ENCODE measurements around the gene ITGA5.

Gene ITGA5

GRCh38 chr12:54419088-54419887 is at the start of gene ITGA5:
Gene ITGA5, minus strand, starts transcription at chr12:54419266. Its CDS starts 68 bp downstream, at chr12:54419198.
- no peak for DNase-seq (ENCODE audit: extremely low read depth, low read depth)
- TF ChIP-seq CTCF (IDR thresholded peaks at IDR 0.05; ENCODE audit: low read depth, low read length) = no peak

GRCh38 chr12:54465857-54466523 is 46.9 kb upstream of the ITGA5 start:
- TF ChIP-seq CTCF (IDR thresholded peaks at IDR 0.05; ENCODE audit: low read depth, low read length) = no peak
- no peak for DNase-seq (ENCODE audit: extremely low read depth, low read depth)

- no peak for TF ChIP-seq CTCF (IDR thresholded peaks at IDR 0.05; ENCODE audit: low read depth, low read length)
- DNase-seq (ENCODE audit: extremely low read depth, low read depth) = no peak
Observed at GRCh38 chr12:54463484-54463883, 44.4 kb upstream of the ITGA5 start.

- TF ChIP-seq CTCF (IDR thresholded peaks at IDR 0.05; ENCODE audit: low read depth, low read length) = no peak
- DNase-seq (ENCODE audit: extremely low read depth, low read depth) = peak; percentile 24
Observed at GRCh38 chr12:54463034-54463433, 44.0 kb upstream of the ITGA5 start.

GRCh38 chr12:54460317-54460923 is 41.4 kb upstream of the ITGA5 start:
- TF ChIP-seq CTCF (IDR thresholded peaks at IDR 0.05; ENCODE audit: low read depth, low read length) = no peak
- DNase-seq (ENCODE audit: extremely low read depth, low read depth) = no peak

- DNase-seq (ENCODE audit: extremely low read depth, low read depth) = no peak
- no peak for TF ChIP-seq CTCF (IDR thresholded peaks at IDR 0.05; ENCODE audit: low read depth, low read length)
Observed at GRCh38 chr12:54459355-54459754, 40.3 kb upstream of the ITGA5 start.
